ENCODE measurements around the gene CD19. TPM values are rescaled to one million over a fixed set of nuclear protein-coding genes. Genes with fewer than 3 reads are reported as not detected.

The CD19 gene
- total and polyA plus RNA-seq, 10 of the 15 experiments (the other 5 are each of a cell fraction or from before 2014, with no cell fraction given), result 1.2 to 125 (median 77.2) TPM

- DNase-seq (ENCODE audit: low read depth, low spot score), result no peak
- POLR2A ChIA-PET, result no interaction called here
- in situ Hi-C loops (cut with MboI) (no loop called here), intact Hi-C loops (cut with micrococcal nuclease; ENCODE audit: unreplicated experiment) (no loop called here)
- no peak overlapping the region for H2AFZ ChIP-seq (ENCODE audit: control insufficient read depth, low read depth, low read length)
- no peak overlapping the region for H3K4me2 ChIP-seq (ENCODE audit: control insufficient read depth, insufficient read depth)
- CTCF ChIA-PET, result no interaction called here
- H3K9me3 ChIP-seq (replicated peaks; ENCODE audit: control insufficient read depth, insufficient read depth, low read length), result no peaks in the 10 kb centered on the region
- RAD21 ChIA-PET (ENCODE audit: unreplicated experiment), result no interaction called here
- TF ChIP-seq, protein P1, sequence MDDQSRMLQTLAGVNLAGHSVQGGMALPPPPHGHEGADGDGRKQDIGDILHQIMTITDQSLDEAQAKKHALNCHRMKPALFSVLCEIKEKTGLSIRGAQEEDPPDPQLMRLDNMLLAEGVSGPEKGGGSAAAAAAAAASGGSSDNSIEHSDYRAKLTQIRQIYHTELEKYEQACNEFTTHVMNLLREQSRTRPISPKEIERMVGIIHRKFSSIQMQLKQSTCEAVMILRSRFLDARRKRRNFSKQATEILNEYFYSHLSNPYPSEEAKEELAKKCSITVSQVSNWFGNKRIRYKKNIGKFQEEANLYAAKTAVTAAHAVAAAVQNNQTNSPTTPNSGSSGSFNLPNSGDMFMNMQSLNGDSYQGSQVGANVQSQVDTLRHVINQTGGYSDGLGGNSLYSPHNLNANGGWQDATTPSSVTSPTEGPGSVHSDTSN (IDR thresholded peaks at IDR 0.05; ENCODE audit: insufficient replicate concordance, low read depth, low read length), result no peak
- no peak for TF ChIP-seq FOS (IDR thresholded peaks at IDR 0.05; ENCODE audit: borderline replicate concordance, extremely low read depth, insufficient read length)
- TF ChIP-seq POLR2AphosphoS5 (IDR thresholded peaks at IDR 0.05; ENCODE audit: low read length), result no peak
- TF ChIP-seq NFYA (IDR thresholded peaks at IDR 0.05; ENCODE audit: borderline replicate concordance, low read depth, low read length), result no peak
- no peak for TF ChIP-seq TARDBP (IDR thresholded peaks at IDR 0.05; ENCODE audit: borderline replicate concordance)
- no peak for TF ChIP-seq EGR1 (IDR thresholded peaks at IDR 0.05; ENCODE audit: borderline replicate concordance in 1 of 2, low read depth in 2 of 2, low read length in 2 of 2)
- no peak for TF ChIP-seq HCFC1 (IDR thresholded peaks at IDR 0.05; ENCODE audit: low read length)
- no peak for TF ChIP-seq IKZF1 (conservative IDR thresholded peaks at IDR 0.05)
- TF ChIP-seq LARP7 (IDR thresholded peaks at IDR 0.05), result no peak
- TF ChIP-seq KDM1A (IDR thresholded peaks at IDR 0.05; ENCODE audit: borderline replicate concordance), result no peak
- no peak overlapping the region for H3K27ac ChIP-seq (ENCODE audit: control insufficient read depth, insufficient read depth)
- no peak for ATAC-seq
- SMC1A ChIA-PET (ENCODE audit: uncharacterized antibody, unreplicated experiment), result no interaction called here
- H3K27me3 ChIP-seq (replicated peaks in 1 of 2; ENCODE audit: control insufficient read depth in 2 of 2, insufficient read depth in 2 of 2, low read length in 1 of 2), result no peaks in the 10 kb centered on the region
- 99% methylated on average over 7 of the region's 9 CpGs for WGBS (ENCODE audit: insufficient coverage, insufficient replicate concordance, low lambda C conversion rate, missing lambda C conversion rate)
- no TSS peak for BruUV-seq (replicated peaks)
- peaks cover under 1% of the 10 kb centered on the region; the same call in 1 of the 2 replicates for H3K4me1 ChIP-seq (ENCODE audit: control insufficient read depth, insufficient read depth, low read length)
- H3K4me3 ChIP-seq, result no peak overlapping the region
- H4K20me1 ChIP-seq (ENCODE audit: control insufficient read depth, insufficient read depth), result no peaks in the 10 kb centered on the region
- no peaks in the 10 kb centered on the region for H3K79me2 ChIP-seq (ENCODE audit: control insufficient read depth, insufficient read depth, low read length)
- peaks cover 6 to 8% of the 10 kb centered on the region in 2 experiments; a peak in 3 of 4 replicates for H3K36me3 ChIP-seq (ENCODE audit: control insufficient read depth in 2 of 2, insufficient read depth in 2 of 2, low read length in 1 of 2)
- no peak for FAIRE-seq
- no peak overlapping the region for H3K9ac ChIP-seq (ENCODE audit: control insufficient read depth, insufficient read depth, low read length)
These were observed 26.5 kb upstream of the CD19 start for GRCh38 chr16:28905229-28905754.

All from GM12878 (cell line).